ENCODE data around the gene ACADL.

GRCh38 chr2:210252699-210253606 is 27.7 kb upstream of the ACADL start:
- TF ChIP-seq CTCF (IDR thresholded peaks at IDR 0.05; ENCODE audit: poor library complexity, severe bottlenecking) (no peak), POLR2AphosphoS5 (IDR thresholded peaks at IDR 0.05) (no peak), EP300 (conservative IDR thresholded peaks at IDR 0.05; ENCODE audit: poor library complexity, severe bottlenecking) (no peak), SMC3 (conservative IDR thresholded peaks at IDR 0.05; ENCODE audit: poor library complexity) (no peak), TAF1 (IDR thresholded peaks at IDR 0.05; ENCODE audit: low read depth) (no peak), MXI1 (conservative IDR thresholded peaks at IDR 0.05; ENCODE audit: poor library complexity, severe bottlenecking) (no peak)
